GM20431 (cell line): ENCODE measurements around the gene BCAS3.

Source experiments
- in situ Hi-C: fragments of 300-500 bp; cut with MseI, MboI; formaldehyde crosslinking; loops from one replicate; pipeline ENCODE4 v1.15.0; 2020; ENCODE audit warnings: low sequenced_read_pairs; ENCODE audit not compliant: unreplicated experiment

BCAS3 gene

DNA sequence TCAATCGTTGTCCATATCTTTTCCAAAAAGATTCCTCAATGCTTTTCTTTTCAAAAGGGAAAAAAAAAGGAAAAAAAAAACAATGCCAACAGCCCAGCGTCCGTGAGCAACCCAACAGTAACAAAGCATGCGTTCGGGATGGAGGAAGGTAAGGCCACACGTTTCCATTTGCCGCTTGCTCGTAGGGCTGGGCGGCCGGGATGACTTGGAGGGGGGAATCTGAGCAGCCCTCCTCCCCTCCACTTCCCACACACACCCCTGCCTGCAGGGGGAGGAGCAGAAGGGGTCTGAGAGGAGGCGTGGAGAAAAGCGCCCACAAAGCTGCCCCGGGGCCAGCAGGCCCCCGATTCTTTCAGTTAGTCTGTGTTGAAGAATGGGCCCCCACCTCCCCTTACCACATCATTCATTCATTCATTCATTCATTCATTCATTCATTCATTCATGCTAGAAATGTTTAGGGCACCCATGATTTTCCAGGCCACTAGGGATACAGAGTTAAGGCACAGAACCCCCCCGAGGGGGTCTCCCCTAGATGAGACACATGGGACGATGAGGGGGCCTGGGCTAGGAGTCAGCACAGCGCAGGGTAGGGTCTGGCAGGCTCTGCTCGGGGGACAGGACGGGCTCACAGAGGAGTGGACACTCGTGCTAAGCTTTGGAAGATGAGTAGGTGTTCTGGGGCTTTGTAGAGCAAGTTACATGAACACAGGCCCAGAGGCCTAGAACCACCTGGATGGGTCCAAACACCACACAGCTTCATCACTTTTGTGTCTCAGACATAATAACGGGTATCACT lies 711.1 kb downstream of the BCAS3 start:
- in situ Hi-C loops = loop anchor here (25.0 kb wide), 2 partner anchors 401 to 676 kb away; no protein-coding TSS in a partner anchor

DNA sequence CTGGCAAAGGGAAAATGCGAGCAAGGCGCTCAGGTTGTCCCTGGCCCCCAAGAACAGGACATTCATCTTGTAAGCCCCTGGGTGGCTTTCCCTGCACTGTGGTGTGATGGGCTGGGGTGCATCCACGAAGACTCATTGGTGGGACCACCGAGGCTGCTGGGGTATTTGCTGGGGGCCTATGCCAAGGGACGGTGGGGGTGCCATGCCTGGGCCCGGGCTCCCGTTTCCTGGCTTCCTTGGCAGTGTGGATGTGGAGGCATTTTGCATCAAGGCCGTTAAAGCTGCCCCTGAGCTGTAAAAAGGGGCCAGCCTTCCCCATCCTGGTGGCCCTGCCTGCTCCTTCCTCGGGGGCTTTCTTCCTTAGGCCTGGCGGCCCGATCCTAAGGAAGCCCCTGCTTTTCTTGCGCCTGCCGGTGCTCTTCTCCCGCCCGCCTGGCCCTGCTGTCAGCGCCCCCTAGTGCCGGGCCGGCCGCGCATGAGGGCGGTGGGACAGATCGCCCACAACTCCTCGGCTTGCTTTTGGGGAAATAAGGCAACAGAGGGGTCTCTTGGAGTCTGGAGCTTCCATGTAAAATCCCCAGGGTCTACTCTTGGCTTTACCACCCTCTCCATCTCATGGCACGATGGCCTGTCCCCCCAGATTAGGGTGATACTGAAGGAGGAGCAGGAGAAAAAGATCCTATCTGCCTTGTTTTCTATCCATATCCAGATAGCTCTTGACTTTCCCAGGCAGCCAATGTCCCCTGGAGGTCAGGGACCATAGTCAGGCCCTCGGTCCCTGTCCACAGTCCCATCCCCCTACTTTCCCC lies 712.2 kb downstream of the BCAS3 start:
- in situ Hi-C loops = loop anchor here (25.0 kb wide), 2 partner anchors 403 to 678 kb away; no protein-coding TSS in a partner anchor

DNA sequence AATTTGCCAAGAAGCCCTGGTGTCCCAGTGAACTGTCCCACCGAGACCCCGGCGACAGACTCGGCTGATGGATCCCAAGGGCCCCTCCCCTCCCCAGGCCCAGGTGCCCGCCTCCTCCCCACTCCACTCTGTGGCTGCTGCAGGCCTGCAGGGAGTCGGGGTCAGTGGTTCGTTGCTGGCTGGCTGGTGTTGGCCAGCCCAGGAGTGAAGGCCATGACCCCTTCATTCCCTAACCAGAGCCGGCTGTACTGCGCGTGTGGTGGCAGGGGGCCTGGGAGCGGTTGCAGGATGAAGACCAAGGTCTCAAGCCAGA lies 712.8 kb downstream of the BCAS3 start:
- in situ Hi-C loops = loop anchor here (25.0 kb wide), 2 partner anchors 403 to 678 kb away; no protein-coding TSS in a partner anchor

DNA sequence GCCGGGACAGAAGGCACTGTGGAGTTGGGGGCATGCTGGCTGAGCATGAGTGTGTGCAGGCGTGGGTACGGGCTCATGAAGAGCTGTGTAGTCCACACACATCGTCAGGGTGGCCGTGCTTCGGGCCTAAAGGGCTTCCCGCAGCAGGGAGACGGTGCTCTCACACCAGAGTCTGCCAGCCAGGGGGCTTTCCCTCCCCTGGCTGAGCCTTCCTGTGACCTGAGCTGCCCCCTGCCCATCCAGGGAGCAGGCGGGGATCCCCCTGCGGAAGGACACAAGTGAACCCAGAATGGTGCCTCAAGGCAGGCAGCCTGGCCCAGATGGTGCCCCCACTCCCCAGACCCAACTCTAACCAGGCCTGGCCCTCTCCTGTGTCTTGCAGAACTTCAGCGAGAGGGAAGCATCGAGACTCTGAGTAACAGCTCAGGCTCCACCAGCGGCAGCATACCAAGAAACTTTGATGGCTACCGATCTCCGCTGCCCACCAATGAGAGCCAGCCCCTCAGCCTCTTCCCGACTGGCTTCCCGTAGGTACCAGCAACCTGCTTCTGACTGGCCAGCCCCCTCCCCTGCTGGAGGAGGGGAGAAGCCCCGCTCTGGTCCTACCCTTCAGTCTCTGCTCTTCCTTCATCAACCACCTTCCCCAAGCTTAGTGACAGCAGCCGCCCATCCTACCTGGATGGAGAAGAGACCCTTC lies 714.1 kb downstream of the BCAS3 start:
- in situ Hi-C loops = loop anchor here (25.0 kb wide), 2 partner anchors 404 to 679 kb away; no protein-coding TSS in a partner anchor

DNA sequence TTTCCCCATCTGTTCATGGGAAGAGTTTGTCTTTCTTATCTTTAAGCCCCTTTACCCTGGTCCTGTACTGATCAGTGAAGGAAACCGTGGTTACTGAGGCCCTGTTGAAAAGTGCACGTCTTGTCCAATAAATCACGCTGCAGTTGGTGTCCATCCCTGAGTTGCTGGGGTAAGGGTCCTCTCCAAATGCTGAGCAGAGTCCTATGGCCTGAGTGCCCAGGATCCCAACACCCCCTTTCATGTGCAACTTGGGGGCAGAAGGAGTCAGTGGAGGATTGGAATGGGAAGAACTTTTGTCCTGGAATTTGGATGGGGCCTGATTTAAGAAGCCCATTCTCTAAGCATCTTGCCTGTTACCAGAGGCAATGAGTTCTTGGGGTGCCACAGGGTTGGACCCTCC lies 715.0 kb downstream of the BCAS3 start:
- in situ Hi-C loops = loop anchor here (25.0 kb wide), 2 partner anchors 405 to 680 kb away; no protein-coding TSS in a partner anchor

DNA sequence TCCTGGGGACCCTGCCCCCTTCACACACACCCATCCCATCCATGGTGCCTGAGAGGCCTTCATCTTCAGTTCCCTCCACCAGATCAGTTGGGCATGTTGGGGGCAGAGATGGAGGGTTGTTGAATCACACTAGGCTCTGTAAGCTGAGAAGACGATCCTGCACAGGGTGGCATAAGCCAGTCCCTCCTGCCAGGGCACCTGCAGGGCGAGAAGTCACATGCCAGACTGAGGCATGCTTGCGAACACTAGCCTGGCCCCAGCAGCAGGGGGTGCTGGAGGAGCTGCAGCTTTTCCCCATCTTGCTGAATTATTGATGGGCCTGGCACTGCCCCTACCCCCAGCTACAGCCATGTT lies 715.9 kb downstream of the BCAS3 start:
- in situ Hi-C loops = loop anchor here (25.0 kb wide), 2 partner anchors 406 to 681 kb away; no protein-coding TSS in a partner anchor

DNA sequence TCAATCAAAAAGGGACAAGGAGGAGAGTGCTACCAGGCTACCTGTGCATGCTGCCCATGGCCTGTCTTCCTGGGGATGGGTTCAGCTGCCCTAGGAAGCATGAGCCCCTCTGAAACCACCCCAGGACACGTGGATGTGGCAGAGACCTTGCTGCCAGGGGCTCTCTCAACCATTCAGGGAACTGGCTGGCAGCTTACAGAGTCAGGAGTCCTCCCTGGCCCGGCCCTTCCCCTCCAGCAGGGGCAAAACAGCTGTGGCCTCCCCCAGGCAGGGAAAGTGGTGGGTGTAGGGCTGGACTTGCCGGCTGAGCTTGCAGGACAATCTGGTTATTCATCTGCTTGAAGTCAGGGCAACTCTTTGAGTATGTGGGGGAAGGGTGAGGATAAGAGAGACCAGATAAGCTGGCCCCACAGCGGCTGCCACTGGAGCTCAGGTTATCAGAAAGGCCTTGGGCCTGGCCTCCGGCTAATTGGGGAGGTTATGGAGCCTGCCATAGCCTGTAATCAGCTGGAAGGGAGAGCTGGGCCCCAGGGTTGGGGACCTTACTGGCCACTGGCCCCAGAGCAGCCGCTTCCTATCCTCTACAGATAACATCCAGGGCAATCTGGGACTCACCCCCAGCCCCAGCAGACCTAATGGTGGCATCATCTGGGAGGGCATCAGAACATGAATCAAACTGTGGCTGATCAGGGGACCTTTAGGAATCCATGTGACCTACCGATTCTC lies 716.4 kb downstream of the BCAS3 start:
- in situ Hi-C loops = loop anchor here (25.0 kb wide), 2 partner anchors 407 to 682 kb away; no protein-coding TSS in a partner anchor

DNA sequence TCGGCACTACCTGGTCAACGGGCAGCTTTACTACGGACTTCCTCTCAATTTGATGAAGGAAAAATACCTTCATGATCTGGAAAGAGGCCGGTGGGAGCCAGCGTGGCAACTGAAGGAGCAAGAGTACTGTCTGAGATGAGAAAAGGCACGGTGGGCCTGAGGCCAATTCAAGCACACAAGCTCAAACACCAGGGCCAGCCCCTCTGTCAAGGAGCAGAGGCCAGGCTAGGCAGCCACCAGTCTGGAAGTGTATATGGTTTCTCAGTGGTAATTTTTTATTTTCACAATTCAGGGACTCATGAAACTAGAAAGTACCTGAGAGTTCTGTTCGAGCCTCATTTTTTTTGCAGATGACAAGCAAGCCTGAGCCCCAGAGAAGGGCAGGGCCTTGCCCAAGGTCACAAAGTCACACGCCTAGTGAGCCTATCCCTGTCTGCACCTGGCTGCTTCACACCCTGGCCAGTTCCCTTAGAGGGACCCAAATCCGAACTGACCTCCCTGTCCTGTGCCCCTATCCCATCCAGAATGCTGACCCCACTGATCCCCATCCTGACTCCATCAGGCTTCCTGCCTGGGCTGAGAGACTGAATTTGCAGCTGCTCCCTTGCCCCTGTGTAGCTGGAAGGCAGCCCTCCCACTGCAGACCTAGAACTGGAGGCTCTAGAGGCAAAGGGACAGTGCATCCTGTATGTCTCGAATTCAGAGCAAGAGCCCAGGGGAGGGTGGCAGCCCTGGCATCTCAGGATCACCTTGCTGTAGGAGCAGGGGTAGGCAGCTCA lies 717.2 kb downstream of the BCAS3 start:
- in situ Hi-C loops = loop anchor here (25.0 kb wide), 2 partner anchors 408 to 683 kb away; no protein-coding TSS in a partner anchor

DNA sequence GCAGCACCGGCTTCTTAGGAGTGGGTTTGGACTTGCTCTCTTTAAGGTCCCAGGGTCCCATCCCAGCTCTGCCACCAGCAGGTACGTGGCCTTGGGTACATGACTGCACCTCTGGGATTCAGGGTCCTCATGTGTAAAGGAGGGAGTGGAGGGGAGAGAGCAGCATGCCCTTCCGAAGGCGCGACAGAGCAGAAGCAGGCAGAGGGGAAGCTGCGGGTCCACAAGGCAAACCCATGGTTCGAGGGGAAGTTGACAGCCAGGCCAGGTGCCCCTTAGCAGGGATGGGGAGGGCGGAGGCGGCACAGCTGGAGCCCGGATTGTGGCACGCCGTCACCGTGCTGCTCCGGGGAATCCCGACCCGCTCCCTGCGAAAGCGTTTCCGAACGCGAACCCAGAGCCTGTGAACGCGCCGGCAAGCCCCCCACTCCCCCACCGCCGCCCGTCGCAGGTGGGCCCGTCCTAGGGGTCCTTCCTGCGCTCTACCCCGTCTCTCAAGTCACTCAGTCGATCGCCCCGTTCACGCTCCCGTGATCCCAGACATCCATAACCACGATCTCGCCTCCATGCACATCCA lies 717.8 kb downstream of the BCAS3 start:
- in situ Hi-C loops = loop anchor here (25.0 kb wide), 2 partner anchors 408 to 683 kb away; no protein-coding TSS in a partner anchor

DNA sequence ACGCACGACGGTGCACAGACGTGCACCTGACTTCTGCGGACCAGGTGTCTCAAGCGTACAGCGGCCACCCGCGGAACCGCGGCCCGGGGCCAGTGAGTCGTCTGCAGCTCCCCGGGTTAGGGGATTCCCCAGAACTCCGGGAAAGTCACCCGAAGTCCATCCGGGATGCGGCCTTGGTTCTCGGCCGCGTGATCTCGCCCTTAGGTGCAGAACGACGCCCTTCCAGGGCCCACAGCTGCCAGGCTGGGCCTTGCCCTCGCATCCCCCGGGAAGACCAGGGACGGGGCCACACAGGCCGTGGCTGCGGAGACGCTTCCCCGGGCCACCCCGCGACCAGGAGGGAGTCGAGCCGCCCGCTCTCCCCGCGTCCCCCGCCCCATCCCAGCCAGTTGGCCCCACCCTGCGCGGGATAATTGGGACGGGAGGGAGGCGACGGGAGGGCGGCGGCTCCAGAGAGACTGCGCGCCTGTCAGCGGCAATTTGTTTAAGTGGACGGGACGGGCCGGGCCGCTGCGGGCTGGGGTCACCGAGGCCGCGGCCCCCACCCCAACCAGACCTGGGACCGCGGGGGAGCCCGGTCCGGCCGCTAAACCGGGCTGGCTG lies 718.4 kb downstream of the BCAS3 start:
- in situ Hi-C loops = loop anchor here (25.0 kb wide), 2 partner anchors 409 to 684 kb away; no protein-coding TSS in a partner anchor

DNA sequence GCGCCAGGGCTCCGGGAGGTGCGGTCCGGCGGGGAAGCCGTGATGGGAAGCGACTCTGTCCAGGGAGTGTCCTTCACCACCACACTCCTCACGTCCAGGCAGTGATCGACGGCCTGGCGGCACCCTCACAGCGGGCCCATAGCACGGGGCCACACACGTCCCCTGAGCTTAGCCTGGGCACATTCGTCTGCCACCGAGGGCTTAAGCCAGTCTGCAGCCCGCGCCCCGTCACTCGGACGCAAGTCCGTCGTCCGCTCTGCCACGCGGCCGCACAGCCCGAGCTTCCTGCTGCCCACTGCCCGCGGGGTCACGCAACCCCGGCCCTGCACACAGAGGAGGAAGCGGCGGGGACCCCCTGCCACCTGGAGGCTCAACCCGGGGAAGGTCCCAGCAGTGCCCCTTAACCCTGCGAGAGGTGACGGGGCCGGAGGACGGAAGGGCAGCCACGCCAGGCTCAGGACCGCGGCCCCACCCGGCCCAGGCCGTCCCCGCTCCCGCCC lies 719.0 kb downstream of the BCAS3 start:
- in situ Hi-C loops = loop anchor here (25.0 kb wide), 2 partner anchors 409 to 684 kb away; no protein-coding TSS in a partner anchor

DNA sequence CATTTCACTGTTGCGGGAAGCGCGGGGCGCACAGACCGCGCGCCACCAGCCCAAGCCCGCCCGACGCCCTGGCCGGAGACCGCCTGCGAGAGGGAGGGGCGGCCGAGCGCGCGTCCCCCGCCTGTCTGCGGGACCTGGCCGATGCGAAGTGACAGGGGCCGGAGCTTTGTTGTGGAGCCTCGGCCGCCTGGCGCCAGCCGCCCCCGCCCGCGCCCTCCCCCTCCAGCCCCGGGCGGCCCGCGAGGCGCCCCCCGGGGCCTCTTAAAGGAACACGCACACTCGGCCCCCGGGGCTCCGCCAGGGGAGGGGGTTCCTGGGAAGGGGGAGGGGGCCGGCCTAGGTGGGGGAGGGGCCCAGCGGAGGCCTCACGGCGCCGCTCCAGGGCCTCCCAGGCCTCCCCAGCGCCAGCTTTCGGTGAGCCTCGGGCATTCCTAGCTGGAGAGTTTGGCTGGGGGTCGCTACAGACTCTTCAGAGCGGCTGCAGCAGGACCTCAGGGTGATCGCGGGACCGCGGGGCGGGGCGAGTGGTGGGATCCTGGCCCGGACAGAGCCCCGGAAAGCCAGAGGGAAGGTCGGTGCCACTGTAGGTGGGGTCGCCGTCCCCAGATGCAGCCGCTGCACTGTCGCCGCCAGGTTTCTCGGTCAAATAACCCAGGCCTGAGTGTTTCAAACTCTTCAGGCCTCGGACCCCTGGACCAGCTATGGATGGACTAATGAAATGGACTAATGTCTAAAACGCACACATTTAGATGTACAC lies 719.6 kb downstream of the BCAS3 start:
- in situ Hi-C loops = loop anchor here (25.0 kb wide), 2 partner anchors 410 to 685 kb away; no protein-coding TSS in a partner anchor

DNA sequence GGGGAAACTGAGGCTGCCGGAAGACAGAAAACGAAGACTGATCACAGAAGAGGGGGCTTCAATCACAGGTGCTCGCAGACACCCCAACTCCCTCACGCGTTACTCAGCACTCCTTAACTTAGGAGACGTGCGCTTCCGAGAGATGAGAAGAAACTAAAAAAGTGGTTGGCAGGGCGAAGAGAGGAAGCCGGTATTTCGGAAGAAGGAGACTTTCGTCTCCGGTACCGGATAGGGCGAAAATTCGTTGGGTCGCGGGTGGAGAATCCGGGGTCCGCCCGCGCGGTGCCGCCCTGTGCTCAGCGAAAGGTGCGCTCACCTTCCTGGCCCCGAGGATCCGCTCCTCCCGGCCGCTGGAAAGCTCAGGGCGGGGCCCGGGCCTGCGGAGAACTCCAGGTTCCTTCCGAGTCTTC lies 721.1 kb downstream of the BCAS3 start:
- in situ Hi-C loops = loop anchor here (25.0 kb wide), 2 partner anchors 411 to 686 kb away; no protein-coding TSS in a partner anchor

DNA sequence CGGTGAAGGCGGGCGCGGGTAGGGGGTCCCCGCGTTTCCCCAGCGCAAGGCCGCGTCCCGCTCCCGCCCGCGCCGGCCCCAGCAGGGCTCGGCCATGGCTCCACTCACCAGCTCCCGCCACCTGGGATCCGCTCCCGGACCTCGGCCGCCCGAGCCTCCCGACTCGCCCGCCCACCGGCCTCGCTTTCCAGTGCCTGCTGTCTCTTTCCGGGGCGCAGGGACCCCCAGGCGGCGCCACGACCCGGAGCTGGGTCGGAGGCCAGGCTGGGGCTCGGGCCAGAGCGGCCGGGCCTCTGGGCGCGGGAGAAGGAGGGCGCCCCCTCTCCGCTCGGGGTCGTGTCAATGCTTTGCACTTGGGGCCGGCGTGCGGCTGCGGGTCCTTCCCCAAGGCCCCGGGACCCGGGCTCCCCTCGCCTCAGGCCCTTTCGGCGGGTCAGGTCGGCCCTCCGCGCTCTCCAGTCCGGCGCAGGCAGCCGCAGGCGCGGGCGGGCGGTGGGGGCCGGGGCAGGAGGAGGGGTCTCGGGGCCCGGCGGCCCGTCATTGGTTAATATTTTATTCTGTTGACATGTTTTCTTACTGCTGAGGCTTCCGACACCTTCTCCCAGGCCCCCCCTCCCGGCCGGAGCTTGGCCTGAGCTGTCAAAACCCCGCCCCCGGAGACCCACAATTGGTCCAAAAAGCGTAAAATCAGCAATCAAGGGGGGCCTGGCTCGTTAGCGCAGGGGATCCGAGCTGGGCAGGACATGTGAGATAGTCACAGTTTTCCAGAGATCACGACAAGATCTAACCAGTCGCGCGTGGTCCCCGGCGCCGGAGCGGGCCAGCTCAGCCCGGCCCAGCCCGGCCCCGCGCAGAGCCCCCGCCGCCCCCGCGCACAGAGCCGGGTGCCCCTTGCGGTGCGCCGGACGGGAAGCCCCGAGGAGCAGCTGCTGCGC lies 721.7 kb downstream of the BCAS3 start, which contains the start of gene TBX2:
Gene TBX2 (plus strand): TSS at position 713 of the 935 bp plus-strand sequence. CDS start 334 bp downstream, outside the sequence.
- in situ Hi-C loops = loop anchor here (25.0 kb wide), 2 partner anchors 412 to 687 kb away; no protein-coding TSS in a partner anchor

DNA sequence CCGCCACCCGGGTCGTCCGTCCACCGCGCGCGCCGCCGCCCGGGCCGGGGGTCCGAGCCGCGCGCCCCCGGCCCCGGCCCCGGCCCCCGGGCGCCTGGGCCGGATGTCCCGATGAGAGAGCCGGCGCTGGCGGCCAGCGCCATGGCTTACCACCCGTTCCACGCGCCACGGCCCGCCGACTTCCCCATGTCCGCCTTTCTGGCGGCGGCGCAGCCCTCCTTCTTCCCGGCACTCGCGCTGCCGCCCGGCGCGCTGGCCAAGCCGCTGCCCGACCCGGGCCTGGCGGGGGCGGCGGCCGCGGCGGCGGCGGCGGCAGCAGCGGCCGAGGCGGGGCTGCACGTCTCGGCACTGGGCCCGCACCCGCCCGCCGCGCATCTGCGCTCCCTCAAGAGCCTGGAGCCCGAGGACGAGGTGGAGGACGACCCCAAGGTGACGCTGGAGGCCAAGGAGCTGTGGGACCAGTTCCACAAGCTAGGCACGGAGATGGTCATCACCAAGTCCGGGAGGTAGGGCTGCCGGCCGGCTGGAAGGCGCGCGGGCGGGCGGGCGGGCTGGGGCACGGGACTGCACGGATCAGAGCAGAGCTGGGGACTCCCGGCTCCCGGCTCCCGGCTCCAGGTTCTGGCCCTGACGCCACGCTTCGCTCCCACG lies 722.5 kb downstream of the BCAS3 start:
- in situ Hi-C loops = no loop called here
